GF-D8 (cell line): ENCODE data around the gene TICAM2.

Experiments
- DNase-seq: peaks from one replicate; lab custom pipeline; 2025; lab: John Stamatoyannopoulos, UW

Gene TICAM2

DNA sequence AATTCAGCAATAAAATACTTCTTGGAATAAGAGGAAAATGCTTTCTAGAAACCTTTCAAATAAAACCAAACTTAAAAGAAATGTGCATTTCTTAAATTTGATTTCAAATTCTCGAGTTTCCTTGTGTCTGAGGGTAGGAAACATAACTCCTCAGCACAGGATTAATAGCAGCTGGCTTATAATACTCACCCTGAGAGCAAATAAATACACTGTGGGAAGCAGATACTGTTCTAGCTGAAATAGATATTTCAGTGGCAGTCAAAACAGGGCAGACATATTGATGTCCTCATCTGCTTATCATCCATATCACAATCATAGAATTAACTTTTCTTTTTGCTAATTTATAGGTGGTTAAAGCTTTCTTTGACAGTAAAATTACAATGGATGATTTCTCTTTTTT is 33.6 kb downstream of the TICAM2 start:
- no peak for DNase-seq

DNA sequence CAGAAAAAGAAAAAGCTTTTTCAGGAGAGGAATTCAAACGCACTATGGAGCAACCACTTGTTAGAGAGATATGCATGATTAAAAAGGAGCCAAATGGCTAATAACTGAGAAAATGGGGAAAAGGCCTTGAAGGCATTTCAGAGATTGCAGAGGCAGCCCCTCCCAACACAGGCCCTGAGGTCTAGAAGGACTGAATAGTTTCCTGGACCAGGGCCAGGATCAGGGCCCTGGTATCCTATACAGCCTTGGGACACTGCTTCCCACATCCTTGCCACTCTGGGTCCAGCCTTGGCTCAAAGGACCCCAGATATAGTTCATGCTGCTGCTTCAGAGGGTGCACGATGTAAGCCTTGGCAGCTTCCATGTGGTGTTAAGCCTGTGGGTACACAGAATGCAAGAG is 37.0 kb downstream of the TICAM2 start:
- DNase-seq: no peak

DNA sequence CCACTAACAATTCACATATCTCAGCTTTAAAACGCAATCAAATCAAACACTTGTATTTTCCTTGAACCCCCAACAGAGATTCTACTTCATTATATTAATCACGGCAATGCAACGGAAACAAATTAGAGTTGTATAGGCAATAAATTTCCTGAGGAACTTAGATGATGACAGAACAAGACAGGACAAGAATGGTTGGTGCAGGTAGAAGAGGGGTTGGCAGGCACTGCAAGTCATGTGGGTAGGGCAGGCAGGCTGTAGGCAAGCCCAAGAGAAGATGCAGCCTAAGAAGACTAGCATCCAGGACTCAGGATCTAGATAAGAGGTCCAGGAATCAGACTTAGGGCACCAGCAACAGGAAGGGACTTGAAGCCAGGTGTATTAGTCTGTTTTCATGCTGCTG is 41.1 kb downstream of the TICAM2 start:
- no peak for DNase-seq

DNA sequence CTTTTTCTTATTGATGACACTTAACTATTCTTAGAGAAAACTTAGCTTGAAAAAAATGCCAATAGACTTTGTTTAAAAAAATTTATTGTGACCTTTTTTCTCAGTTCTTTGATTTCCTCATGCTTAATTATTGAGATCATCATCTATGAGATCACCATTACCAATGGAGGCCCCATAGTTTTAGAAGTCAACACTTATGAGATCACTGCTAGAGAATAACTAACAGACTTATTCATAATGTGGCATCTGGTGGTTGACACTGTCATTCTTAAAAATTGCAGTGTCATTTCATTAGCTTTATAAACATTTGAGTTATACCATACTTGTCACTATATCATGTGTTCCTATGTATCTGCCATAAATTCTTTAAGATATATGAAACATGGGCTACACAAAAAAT is 42.8 kb downstream of the TICAM2 start:
- no peak for DNase-seq

- DNase-seq: no peak
These were observed 43.8 kb downstream of the TICAM2 start for GRCh38 chr5:115558388-115558956.

- DNase-seq: no peak
These were observed 44.5 kb downstream of the TICAM2 start for GRCh38 chr5:115557667-115558387.

GRCh38 chr5:115556276-115556675 is 46.0 kb downstream of the TICAM2 start:
- no peak for DNase-seq

DNA sequence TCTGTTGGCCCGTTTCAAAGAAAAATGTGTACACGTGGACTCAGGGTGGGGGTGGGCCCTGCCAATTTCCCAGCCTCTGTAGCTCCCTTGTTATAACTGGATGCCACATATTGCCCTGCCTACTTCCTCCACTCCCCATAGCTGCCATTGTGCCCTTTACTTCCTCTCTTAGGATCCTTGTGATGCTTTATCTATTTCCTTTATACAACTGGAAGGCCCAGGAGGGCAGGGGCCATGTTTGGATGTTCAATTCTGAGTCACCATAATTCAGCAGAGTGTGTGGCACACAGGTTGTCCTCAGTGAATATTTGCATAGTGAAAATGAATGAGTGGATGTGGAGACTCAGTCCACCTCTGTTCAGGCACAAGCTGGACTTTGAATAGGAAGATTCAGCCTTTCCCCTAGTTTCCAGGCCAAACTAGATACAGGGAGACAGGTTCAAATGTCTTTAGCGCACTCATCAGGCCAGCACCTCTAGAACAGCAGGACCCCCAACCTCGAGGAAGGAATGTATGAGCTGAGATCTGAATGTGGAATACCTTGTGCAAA is 47.1 kb downstream of the TICAM2 start:
- no peak for DNase-seq

DNA sequence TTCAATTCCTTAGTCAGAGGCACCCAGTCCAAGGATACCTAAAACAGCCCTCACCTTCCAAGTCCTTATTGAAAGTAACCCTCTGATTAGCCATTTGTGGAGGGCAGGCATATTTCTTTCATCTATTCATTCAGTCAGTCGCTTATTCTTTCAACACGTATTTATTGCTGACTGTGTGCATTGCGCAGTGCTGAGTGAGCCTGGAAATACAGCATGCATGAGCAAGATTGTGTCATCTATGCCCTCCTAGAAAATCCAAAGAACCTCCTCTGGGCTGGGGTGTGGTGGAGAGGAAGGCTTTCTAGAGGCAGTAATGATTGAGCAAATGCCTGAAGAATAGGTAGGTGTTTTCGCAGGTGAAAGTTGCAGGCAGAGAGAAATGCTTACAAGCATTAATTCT is 49.2 kb downstream of the TICAM2 start:
- DNase-seq: no peak

DNA sequence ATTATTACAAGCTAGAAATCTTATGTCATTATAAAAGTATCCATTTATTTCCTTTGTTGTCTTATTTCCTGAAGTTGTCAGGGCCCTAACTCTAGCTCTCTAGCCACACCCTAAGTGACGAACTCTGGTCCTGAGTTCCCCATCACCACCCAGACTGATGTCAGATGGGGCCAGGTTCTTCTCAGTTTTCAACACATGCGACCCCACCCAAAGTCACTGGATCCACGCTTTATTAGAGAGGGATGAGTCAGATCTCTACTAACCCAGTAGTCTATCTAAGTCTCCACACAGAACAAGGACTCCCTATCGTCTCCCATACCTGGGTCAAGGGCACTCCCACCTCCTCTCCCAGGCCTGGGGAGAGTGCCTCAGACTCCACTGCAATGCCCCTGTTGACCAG is 50.9 kb downstream of the TICAM2 start:
- no peak for DNase-seq

DNA sequence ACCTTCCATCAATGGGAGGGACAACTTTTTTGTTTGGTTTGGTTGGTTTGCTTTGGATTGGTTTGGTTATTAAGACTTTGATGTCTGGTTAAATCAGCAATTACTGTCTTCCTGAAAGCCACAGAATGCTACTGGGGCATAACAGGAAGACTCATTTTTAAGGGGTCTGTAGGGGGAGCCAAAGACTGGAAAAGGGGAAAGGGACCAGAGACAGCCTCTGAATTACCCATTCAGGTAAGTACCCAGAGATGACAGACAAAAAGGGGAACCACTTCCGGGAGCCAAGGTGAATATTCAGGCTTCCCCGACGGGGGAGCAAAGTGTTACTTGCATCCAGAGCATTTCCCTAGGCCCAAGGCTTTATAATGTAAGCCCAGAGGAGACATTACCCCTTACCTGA is 53.1 kb downstream of the TICAM2 start:
- DNase-seq: no peak

DNA sequence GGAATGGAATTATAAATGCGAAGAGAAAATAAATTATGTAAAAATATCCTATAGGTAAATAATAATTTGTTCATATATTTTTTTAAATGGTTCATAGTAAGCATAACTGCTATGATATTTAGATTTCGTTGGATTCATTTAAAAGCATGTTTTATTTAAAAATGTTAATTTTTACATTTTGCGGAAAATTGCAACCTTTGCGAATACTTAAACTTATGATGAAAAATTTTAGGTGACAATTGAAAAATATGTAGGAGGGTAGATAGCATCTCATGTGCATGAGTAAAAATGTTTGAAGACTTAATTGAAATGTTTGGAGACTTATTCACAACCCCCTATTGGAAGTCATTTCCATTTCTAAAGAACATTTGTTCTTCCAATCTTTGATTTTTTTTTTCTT is 53.6 kb downstream of the TICAM2 start:
- no peak for DNase-seq

DNA sequence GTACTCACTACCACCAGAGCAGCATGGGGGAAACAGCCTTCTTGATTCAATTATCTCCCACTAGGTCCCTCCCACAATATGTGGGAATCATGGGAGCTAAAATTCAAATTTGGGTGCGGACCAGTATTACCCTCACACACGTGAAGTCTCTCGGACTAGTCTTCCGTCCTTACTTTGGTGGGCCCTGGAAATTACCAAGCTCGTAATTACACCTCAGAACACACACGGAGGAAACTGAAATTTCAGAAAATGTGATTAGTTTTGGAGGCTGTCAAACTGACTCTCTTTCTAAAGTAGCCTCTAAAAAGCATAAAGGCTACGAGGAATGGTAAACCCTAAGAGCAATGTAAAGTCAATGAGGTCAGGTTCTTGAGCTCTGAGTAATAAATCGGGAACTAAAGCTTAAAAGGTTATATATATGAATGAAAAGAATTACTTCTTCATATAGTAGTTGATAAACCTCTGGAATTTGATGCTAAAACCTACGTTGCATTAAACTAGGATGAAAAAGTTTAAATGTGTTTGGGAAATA is 56.9 kb downstream of the TICAM2 start:
- no peak for DNase-seq

- DNase-seq: peak; percentile 68
These were observed 57.6 kb downstream of the TICAM2 start, which contains the start of gene FEM1C for GRCh38 chr5:115544436-115545350. Gene FEM1C (minus strand): TSS chr5:115544775. CDS start chr5:115543493, 1,282 bp downstream.

- peak; percentile 5 for DNase-seq
These were observed 58.2 kb downstream of the TICAM2 start for GRCh38 chr5:115544043-115544435.

DNA sequence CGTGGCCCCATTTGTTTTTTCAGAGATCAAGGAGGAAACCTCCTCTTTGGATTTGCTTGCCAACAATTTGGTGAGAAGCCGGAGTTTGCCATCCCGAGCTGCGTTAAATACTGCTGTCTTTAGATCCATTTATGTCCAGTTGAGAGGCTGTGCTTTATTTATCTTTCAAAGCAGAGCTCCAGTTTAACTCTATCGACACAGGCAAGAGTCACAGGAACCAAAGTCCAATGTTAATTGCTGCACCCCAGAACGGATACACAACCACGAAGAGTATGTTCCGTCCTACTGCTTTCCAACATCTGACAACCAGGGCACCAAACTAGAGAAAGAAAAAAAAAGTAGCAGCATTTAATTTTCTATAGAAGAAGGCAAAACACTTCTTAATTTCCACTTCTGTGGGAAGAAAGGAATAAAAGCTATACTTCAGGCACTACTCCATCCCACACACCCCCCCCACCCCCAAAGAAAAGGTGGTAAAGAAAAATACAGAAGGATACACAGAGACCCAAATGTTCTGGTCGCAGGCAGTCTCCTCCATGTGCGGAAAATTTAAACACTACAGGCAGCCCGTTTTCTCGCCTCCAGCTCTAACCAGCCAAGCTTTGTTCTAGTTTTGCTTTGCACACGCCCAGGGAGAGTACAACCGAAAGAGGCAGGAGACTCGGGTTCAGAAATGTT is 58.8 kb downstream of the TICAM2 start:
- DNase-seq: no peak

DNA sequence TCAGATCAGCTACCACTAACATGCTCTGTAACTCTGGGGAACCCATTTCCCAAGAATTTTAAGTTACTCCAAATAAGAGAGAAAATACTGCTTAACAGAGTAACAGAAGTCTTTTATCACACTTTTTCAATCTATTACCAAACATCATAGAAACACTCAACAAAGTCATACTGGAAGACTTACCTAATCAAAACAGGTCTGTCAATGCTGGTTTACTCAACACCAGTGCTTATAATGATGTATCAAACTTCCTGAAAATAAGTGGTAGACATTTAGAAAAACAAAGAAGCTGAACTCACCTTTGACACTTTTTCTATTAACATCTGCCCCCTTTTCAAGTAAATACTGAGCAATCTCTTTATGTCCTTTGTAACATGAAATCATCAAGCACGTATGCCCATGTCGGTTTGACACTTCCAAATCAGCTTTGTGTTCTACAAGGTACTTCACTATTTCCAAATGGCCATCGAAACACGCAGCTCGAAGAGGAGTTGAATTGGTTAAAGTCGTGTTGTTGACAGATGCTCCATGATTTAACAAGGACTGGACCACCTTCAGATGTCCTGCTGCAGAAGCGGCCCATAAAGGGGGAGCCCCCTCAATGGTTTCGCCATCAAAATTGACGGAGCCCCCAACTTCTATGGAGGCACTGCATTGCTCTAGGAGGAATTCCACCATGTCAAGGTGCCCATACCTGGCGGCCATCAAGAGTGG is 59.5 kb downstream of the TICAM2 start:
- no peak for DNase-seq

DNA sequence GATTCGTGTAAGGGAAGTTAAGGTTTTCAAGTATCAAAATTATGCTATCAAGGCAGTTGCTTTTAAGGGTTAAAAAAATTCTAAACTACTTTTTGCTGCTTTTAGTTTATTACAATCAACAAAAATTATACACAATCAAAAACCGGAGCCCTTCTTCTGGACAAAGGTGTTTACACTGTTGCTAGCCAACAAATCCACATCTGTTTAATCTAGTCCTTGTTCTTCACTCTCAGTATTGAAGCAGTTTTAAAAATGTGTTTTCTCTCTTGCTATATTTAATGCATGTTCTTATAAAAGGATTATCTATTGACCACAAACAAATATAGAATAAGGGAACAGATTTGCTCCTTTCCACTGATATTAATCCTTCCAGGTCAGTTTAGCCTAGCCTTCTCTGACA is 60.2 kb downstream of the TICAM2 start:
- DNase-seq: no peak

DNA sequence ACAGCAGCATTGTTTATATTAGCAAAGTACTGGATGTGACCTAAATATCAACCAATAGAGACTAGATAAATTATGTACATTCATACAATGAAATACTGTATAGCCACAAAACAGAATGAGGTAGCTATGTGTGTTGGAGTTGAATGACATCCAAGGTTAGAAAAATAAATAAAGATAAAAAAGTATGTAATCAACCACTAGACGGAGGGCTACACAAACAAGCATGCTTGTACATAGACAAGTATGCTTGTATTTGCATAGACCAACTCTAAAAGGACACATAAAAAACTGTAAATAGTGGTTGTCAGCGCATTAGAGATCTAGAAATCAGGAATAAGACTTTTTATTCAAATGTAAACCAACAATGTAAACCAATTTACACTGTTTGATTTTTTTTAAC is 60.7 kb downstream of the TICAM2 start:
- no peak for DNase-seq

DNA sequence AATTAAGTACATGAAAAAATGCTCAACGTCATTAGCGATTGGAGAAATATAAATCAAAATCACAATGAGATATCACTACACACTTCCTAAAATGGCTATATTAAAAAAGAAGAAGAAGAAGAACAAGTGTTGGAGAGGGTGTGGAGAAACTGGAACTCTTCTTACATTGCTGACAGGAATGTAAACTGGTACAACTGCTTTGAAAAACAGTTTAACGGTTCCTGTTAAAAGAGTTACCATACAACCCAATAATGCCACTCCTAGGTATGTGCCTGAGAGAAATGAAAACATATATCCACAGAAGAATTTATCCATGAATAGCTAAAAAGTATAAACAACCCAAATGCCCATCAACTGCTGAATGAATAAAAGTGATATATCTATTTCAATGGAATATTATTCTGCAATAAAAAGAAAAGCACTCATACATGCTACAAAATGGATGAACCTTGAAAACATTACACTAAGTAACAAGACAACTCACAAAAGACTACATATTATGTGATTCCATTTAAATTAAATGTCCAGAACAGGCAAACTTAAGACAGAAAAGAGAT is 66.7 kb downstream of the TICAM2 start:
- DNase-seq: no peak

GRCh38 chr5:115532517-115532916 is 69.8 kb downstream of the TICAM2 start:
- DNase-seq: no peak
